NCI-H2171 (cell line): ENCODE measurements around the gene USE1.

Source experiments
- DNase-seq: peaks from one replicate; lab custom pipeline; 2025; lab: John Stamatoyannopoulos, UW

USE1 gene

DNA sequence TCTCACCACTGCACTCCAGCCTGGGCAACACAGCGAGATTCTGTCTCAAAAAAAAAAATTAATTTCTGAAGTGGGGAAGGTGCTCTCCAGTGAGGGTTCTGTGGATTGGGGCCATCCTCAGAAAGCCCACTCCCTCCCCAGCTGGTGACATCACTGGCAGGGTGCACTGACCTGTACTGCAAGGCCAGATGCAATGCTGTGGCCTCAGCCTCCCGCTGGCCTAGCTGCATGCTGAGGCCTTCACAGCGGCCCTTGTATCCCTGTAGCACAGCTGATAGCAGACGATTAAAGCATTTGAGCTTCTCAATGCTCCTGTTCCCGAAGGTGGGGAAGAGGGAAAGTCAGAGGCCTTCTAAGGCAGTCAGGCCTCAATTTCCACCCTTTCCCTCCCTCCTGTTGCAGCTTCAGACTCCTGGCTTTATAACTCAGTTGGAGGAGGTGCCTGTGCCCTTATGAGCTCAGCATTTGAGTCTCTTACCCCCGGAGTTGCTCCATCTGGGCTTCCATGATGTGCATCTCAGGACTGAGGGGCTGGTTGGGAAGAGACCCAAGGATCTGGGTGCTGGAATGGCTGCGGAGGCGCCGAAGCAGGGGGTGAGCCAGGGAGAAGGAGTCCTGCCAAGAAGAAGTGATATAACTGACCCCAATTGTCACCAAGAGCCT lies 44.1 kb downstream of the USE1 start:
- no peak for DNase-seq

DNA sequence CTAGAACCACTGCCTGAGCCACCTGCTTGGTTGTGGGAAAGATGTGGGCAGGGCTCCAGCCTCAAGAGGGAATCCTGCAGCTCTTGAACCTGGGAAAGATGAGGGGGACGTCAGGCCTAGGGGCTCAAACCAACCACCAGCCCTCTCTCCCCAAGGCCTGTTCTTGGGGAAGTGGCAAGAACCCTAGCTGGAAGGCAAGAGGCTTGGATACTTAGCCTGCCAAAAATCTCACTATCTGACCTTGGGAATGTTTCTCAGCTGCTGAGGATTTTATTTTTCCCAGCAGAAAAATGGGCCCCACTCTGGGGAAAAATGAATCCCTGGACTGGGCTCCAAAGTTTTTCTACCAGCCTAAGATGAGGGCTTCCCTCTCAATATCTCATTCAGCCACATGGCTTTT lies 44.8 kb downstream of the USE1 start:
- no peak for DNase-seq

DNA sequence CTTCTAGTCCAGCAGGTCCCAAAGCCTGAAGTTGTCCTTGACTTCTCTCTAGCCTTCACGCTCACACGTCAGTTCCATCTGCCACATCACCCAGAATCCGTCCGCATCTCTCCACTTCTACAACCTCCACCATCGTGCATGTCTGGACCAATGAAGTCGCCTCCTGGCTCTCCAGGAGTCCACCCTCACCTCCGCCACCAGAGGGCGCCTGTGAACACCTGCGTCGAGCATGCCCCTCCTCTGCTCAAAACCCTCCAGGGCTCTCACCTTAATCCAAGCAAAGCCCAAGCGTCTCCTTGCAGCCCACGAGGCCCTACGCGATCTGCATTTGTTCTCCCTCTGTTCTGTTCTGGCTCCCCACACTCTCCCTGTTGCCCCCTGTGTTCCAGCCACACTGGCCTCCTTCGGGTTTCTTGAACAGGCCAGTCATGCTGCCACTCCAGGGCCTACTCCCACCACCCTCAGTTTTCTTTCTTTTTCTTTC lies 45.7 kb downstream of the USE1 start:
- peak; percentile 69 for DNase-seq

DNA sequence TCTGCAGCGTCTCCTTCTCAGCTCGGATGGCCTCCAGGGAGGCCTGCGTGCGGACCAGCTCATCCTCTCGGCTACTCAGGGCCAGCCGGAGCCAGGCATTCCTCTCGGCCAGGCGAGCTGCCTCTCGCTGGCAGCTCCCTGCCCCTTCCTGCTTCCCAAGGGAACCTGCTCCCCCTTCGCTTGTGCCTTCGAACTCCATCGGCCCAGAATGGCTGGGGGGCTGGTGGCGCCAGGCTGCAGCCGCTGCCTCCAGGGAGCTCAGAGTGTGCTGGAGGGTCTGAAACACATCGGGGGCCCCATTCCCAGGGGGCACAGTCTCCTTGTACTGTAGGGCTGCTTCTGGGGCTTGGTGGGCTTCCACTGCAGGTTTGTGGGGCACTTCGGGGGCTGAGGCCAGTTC lies 47.4 kb downstream of the USE1 start:
- no peak for DNase-seq

DNA sequence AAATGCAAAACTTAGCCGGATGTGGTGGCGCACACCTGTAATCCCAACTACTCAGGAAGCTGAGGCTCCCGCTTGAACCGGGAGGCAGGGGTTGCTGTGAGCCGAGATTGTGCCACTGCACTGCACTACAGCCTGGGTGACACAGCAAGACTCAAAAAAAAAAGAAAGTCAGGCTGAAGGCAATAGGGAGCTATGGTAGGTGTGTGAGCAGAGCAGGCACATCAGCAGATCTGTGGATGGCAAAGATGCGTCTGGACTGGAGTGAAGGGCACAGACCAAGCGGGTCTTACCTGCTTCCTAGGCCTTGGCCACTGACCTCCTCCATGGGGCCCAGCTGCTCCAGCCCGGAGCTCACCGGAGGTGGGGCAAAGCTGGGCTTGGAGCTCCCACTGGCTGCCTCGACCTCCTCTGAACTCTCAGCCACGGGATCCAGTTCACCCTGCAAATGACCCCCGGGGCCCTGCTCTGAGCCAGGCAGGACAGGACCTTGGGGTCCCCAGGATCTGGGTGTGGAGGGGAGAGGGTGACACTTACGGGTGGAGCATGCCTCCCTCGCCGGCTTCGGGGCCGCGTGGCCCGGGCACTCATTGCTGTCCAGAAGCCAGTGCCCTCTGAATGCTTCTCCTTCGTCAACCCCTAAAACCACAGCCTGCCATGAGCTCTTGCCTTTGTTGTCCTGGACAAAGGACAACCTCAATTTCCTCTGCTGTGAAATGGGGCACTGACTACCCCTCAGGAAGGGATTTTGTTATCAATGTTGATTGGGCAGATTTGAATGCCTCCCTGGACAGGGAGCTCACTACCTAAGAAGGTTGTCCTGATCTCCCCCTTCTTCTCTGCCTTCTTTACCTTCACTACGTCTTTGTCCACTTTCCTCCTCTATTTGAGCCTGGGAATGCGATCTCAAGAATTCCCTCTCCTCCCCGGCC lies 48.8 kb downstream of the USE1 start:
- DNase-seq = no peak

DNA sequence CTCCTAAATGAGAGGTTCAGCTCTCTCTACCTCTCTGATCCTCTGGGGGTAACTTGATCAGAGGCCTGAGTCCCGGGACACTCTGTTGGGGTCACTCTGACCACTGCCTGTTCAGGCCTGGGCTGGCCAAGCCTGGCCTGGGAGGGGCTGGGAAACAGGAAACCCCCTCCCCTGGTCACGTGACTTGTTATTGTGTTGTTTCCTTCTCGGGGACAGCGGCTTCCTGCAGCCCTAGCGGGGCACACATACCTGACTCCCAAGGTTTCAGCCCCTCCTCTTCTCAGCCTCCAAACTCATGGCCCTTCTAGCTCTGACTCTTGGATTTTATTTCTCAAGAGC lies 49.5 kb downstream of the USE1 start, which contains the start of gene USHBP1:
TSS of gene USHBP1 (minus strand) at position 105 of the 339 bp plus-strand sequence. CDS start 446 bp downstream, outside the sequence.
- no peak for DNase-seq

DNA sequence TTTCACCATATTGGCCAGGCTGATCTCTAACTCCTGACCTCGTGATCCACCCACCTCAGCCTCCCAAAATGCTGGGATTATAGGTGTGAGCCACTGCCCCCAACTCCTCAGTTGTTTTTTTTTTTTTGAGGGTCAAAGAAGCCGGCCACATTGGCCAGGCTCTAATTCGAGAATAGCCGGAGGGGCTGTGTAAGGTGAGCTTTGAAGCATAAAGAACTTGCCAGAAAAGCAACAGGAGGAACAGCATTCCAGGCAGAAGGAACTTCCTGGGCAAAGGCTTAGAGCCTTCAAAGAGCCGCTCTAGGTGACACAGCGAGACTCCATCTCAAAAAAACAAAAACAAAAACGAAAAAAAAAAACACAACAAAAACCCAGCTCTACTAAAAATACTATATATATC lies 50.9 kb downstream of the USE1 start:
- no peak for DNase-seq

DNA sequence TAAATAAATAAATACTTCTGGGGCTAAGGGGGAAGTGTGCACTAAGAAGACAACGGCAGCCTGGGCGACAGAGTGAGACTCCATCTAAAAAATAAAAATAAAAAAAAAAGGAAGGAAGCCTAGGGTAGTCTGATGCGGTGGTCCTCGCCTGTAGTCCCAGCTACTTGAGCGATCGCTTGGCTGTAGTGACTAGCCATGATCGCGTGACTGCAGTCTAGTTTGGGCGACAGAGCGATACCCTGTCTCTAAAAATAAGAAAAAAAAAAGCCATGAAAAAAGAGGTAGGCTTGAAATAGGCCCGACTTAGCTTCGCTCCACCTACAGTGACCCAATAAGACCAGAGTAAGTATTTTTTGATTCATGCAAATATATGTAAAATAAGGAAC lies 51.4 kb downstream of the USE1 start:
- no peak for DNase-seq

DNA sequence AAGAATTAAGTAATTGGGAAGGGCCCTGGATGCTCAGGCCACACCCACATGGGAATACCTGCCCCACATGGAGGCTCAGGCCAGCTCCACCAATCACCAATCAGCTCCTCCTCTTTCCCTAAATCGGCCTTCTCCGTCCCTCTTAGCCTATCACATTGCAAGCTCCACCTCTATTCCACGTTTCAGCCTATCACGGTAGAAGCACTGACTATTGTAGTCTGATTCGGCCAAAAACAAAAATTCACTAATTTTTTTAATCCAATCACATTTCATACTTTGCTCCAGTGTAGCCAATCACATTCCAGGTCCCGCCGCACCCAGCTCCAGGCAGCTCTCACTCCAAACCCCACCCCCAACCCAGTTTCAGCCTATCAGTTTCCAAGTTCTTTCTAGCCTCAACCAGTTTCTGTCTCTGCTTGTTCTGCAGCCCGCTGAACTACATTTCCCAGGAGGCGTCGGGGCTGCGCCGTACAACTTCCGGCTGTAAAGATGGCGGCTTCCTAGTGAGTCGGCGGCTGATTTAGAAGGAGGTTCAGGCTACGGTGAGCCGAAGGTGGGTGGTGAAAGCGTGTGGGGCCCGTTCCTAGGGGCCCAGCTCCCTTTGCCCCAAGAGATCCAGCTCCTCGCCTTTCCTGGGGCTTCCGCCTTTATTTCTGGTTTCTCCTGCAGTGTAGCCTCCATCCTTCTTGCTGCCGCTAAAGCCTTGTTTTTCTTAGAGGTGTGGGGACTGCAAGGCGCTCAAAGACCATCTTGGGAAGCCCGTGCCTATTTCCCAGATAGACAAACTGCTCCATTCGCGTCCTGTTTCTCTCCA lies 52.0 kb downstream of the USE1 start, which contains the start of gene BABAM1:
TSS of gene BABAM1 (plus strand) at position 469 of the 814 bp plus-strand sequence. CDS start 1,364 bp downstream, outside the sequence.
- peak; percentile 100 for DNase-seq

DNA sequence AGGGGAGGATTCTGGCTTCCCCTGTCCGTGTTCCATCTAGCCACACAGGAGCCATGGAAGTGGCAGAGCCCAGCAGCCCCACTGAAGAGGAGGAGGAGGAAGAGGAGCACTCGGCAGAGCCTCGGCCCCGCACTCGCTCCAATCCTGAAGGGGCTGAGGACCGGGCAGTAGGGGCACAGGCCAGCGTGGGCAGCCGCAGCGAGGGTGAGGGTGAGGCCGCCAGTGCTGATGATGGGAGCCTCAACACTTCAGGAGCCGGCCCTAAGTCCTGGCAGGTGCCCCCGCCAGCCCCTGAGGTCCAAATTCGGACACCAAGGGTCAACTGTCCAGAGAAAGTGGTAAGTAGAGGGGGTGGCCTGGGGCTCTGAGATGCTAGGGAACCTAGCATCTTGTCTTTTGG lies 53.6 kb downstream of the USE1 start:
- DNase-seq = no peak
